GM21723 (cell line): ENCODE results near the gene B3GALT6.

Experiments
- ATAC-seq: cut with Tn5 transposase; IDR thresholded peaks from one replicate; pipeline ENCODE4 v1.9.1; 2021; ENCODE audit warnings: mild to moderate bottlenecking, moderate library complexity; ENCODE audit not compliant: unreplicated experiment

B3GALT6 gene

GRCh38 chr1:1281533-1282321 is 49.7 kb downstream of the B3GALT6 start:
- ATAC-seq: no peak

GRCh38 chr1:1282998-1283397 is 51.0 kb downstream of the B3GALT6 start:
- no peak for ATAC-seq

DNA sequence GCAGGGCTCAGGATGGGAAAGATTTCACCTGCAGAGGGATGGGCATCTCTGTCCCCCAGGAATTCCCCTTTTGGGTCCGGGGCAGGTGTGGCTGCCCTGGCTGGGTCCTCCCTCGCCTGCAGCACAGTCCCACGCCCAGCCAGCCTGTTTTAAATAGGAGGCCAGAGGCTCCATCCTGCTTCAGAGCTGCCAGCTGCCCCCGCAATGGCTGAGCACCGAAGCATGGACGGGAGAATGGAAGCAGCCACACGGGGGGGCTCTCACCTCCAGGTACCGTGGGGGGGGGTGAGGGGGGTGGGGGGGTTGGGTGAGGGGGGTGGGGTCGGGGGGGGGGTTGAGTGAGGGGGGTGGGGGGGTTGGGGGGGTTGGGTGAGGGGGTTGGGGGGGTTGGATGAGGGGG is 51.8 kb downstream of the B3GALT6 start:
- ATAC-seq: no peak
